ENCODE data around the gene B3GALNT2. TPM values are rescaled to one million over a fixed set of nuclear protein-coding genes. Genes with fewer than 3 reads are reported as not detected.

B3GALNT2 gene
- total and polyA plus RNA-seq, 2 of the 8 experiments (the other 6 are each of a cell fraction or from before 2014, with no cell fraction given): 15.4 to 39.4 TPM

DNA sequence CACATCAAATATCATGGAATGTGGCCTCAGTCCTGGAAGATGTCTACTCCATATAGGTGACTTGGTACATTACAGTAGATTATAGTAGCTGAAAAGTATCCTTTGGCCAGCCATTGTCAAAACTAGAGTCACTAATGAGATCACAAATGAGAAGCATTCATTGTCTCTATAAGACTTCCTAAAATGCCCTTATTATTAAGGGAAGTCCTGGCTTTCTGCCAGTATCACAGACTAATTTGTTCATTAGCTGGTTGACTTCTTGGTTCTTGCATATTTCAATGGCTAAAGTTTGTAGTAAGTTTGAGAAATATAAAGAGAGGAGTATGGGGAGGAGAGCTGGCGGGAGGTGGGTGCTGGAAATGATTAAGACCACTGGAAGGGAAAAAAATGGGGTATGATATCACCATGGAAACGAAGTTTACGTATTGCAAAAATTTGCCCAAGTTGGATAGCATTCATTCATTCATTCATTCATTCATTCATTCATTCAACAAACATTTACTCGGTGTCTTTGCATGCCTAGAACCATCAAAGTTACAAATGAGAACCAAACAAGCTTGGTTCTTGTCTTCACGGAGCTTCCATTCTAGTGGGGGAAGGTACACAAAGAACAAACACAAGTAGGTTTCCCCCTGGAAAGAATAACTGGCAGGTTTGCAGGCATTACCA is 11.7 kb upstream of the B3GALNT2 start (continued):
- TF ChIP-seq BCL11A (IDR thresholded peaks at IDR 0.05; ENCODE audit: low read depth in 2 of 2, low read length in 2 of 2): no peak

All from H1 (cell line).